ENCODE measurements around the gene DENND1A.

DNA sequence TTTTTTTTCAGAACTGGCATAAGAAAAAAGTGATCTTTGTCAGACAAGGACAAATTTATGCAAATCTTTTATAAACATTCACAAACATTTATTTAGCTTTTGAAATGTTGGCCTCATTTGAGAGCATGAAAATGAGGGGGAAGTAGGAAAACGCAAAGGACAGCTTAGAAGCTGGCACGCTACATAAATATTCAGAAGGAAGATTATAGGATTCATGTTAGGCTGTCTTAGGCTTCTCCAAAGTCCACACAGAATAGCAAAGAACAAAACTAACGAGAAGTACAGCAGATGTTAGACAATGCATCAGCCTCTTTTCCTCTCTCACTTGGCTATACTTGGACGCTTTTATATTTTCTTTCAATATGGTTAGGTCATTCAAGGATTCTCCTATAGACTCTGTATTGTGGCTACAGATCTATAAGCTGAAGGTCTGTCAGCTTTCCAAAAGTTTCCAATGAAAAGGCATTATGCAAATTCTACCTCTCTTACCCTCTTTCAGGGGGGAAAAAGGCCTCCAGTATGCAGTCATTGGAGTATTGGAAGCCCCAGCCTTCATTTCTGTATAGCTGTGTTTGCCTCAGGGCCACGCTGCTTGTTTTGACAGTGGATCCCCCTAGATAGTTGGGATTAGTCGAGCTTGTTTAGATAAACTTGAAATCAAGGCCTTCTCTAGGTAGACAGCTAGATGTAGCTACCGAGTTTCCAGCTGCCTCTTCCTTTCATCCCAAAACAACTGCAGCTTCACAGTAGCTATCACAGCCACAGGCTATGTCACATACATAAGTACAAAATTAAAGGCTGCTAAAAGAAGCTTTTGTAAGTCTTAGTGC is 153.0 kb downstream of the DENND1A start:
- TF ChIP-seq ELF4 (CRISPR knock-in tag; IDR thresholded peaks at IDR 0.05; ENCODE audit: borderline replicate concordance) = no peak
- TF ChIP-seq, protein P1, sequence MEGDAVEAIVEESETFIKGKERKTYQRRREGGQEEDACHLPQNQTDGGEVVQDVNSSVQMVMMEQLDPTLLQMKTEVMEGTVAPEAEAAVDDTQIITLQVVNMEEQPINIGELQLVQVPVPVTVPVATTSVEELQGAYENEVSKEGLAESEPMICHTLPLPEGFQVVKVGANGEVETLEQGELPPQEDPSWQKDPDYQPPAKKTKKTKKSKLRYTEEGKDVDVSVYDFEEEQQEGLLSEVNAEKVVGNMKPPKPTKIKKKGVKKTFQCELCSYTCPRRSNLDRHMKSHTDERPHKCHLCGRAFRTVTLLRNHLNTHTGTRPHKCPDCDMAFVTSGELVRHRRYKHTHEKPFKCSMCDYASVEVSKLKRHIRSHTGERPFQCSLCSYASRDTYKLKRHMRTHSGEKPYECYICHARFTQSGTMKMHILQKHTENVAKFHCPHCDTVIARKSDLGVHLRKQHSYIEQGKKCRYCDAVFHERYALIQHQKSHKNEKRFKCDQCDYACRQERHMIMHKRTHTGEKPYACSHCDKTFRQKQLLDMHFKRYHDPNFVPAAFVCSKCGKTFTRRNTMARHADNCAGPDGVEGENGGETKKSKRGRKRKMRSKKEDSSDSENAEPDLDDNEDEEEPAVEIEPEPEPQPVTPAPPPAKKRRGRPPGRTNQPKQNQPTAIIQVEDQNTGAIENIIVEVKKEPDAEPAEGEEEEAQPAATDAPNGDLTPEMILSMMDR (CRISPR knock-in tag; IDR thresholded peaks at IDR 0.05) = no peak
- no peak for TF ChIP-seq ZNF878 (CRISPR knock-in tag; IDR thresholded peaks at IDR 0.05)
- no peak for TF ChIP-seq TP53 (CRISPR knock-in tag; conservative IDR thresholded peaks at IDR 0.05)
- no peak for TF ChIP-seq MXD4 (CRISPR knock-in tag; IDR thresholded peaks at IDR 0.05)
- no peak for TF ChIP-seq NFIC (IDR thresholded peaks at IDR 0.05; ENCODE audit: low read length)
- TF ChIP-seq ATF3 (CRISPR knock-in tag; IDR thresholded peaks at IDR 0.05) = no peak
- TF ChIP-seq ZNF24 (IDR thresholded peaks at IDR 0.05) = no peak
- TF ChIP-seq ZNF776 (CRISPR knock-in tag; IDR thresholded peaks at IDR 0.05) = no peak
- TF ChIP-seq ZNF772 (CRISPR knock-in tag; IDR thresholded peaks at IDR 0.05) = no peak
- no peak for TF ChIP-seq PAX8 (CRISPR knock-in tag; IDR thresholded peaks at IDR 0.05; ENCODE audit: borderline replicate concordance)
- TF ChIP-seq ZNF337 (CRISPR knock-in tag; IDR thresholded peaks at IDR 0.05; ENCODE audit: borderline replicate concordance, low read depth) = no peak
- TF ChIP-seq PHF8 (CRISPR knock-in tag; IDR thresholded peaks at IDR 0.05) = no peak
- TF ChIP-seq, protein P2, sequence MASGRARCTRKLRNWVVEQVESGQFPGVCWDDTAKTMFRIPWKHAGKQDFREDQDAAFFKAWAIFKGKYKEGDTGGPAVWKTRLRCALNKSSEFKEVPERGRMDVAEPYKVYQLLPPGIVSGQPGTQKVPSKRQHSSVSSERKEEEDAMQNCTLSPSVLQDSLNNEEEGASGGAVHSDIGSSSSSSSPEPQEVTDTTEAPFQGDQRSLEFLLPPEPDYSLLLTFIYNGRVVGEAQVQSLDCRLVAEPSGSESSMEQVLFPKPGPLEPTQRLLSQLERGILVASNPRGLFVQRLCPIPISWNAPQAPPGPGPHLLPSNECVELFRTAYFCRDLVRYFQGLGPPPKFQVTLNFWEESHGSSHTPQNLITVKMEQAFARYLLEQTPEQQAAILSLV (CRISPR knock-in tag; IDR thresholded peaks at IDR 0.05; ENCODE audit: borderline replicate concordance) = no peak
